ENCODE measurements around the gene GSTK1.

DNA sequence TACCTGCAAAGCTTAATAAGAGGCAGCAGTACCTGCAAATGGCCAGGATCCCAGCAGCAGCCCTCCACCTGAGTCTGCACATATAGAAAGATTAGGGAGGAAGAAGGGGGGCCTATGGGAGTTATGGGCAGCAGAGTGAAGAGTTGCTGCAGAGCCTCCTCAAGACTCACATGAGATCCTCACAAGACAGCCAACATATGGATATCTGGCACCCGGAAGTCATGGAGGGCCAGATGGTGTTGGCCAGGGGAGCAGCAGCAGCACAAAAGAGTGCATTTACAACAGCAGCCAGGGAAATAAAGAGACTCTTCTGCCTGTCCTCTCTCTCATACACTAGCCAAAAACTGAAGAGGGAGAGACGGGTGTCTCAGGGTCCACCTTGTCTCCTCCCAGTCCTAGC is 45.4 kb upstream of the GSTK1 start:
- no peak for TF ChIP-seq CTCF (IDR thresholded peaks at IDR 0.05; ENCODE audit: poor library complexity)
- TF ChIP-seq EZH2 (IDR thresholded peaks at IDR 0.05; ENCODE audit: borderline replicate concordance), result no peak
- TF ChIP-seq EZH2phosphoT487 (IDR thresholded peaks at IDR 0.05; ENCODE audit: low read depth, severe bottlenecking, unreplicated experiment), result no peak

Data from hepatocyte (in vitro differentiated cells).